Erythroblast (primary cell): Measurements from ENCODE around the gene EPHA4.

Experiments used
- GATA1 ChIP-seq: IDR thresholded peaks from 2 replicates; pipeline ENCODE4 v1.6.1; 2011; ENCODE audit warnings: low read depth, mild to moderate bottlenecking, control low read depth, low read length, moderate library complexity
- POLR2A ChIP-seq: IDR thresholded peaks from 2 replicates; pipeline ENCODE4 v1.6.1; 2011; ENCODE audit warnings: mild to moderate bottlenecking, low read length

GRCh38 chr2:221559991-221560390, 12.1 kb downstream of the EPHA4 start:
- TF ChIP-seq POLR2A = no peak
- no peak for TF ChIP-seq GATA1
